ENCODE results near the gene CXorf58. TPM values are rescaled to one million over a fixed set of nuclear protein-coding genes. Genes with fewer than 3 reads are reported as not detected.
"Not testable (repeated sequence)": the region's sequence is repeated elsewhere in the genome, so short reads cannot be mapped to it uniquely, and the experiment has no call there.

The CXorf58 gene
- total RNA-seq = under 1 TPM in 1 of 4 donors, not detected in 3; 0.15 TPM

DNA sequence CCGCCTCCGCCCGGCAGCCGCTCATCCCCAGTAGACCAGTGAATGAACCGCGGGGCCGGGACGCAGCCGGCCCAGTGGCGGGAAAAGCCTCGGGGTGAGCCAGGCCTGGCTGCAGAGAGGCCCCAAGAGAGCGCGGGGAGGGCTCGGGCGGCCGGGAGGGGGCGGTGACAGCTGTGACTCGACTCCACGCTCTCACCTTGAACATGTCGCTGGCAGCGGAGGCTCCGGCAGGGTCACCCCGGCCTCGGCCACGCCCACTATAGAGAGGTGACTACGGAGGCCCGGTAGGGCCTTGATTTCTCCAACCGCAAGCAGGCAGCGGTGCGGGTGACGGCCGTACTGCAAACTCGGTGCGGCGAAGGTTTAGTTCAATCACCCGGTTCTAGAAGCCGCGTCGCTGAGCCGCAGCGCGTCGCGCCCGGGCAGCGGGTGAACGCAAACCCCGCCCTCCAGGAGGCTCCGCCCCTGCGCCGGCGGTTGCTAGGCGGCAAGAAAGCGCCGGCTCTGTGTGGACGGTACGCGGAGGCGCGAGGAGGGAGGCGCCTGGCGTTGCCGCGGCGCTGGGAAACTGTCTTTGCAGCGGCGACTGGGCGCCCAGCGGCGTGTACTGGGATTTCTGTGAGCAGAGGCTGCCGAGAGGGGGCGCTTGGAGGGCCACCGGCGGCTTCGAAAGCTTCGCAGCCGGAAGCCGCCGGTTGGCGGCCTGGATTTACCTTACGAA is at the start of gene CXorf58, which contains the start of gene APOO:
CXorf58 (plus strand) TSS at position 509 of the 721 bp plus-strand sequence. CDS start 2,297 bp downstream, outside the sequence.
APOO (minus strand) TSS at position 441 of the 721 bp plus-strand sequence; CDS start at position 205, 236 bp downstream.
- peaks cover 0 to 12% (median 0%) of the 10 kb centered on the region in 3 donors for H3K4me1 ChIP-seq
- no peaks in the 10 kb centered on the region for H3K9me3 ChIP-seq
- TF ChIP-seq CTCF (IDR thresholded peaks at IDR 0.05) (peak; percentile 49 to 94 (median 86)), POLR2A (IDR thresholded peaks at IDR 0.05) (no peak), EP300 (IDR thresholded peaks at IDR 0.05) (no peak), POLR2AphosphoS5 (IDR thresholded peaks at IDR 0.05) (peak; percentile 29)
- no peaks in the 10 kb centered on the region for H3K36me3 ChIP-seq
- ATAC-seq = peak; percentile 97
- WGBS, 2 donors (ENCODE audit: low coverage in 1 of 2) = no CpG with 5 or more reads among the region's 81 CpGs
- H3K27ac ChIP-seq = peak within 1 kb of the TSS; percentile 88 to 97 (median 90)
- H3K4me3 ChIP-seq = peak within 1 kb of the TSS; percentile 65 to 84
- no peaks in the 10 kb centered on the region for H3K27me3 ChIP-seq

GRCh38 chrX:23859238-23859637 is 48.6 kb upstream of the CXorf58 start:
- H3K9me3 ChIP-seq, H3K27me3 ChIP-seq, H3K36me3 ChIP-seq, H3K27ac ChIP-seq, H3K4me1 ChIP-seq, ATAC-seq, H3K4me3 ChIP-seq: not testable (repeated sequence)
- WGBS, 2 donors (ENCODE audit: low coverage in 1 of 2) = 83 to 91% methylated on average over 2 to 4 of the region's 7 CpGs

DNA sequence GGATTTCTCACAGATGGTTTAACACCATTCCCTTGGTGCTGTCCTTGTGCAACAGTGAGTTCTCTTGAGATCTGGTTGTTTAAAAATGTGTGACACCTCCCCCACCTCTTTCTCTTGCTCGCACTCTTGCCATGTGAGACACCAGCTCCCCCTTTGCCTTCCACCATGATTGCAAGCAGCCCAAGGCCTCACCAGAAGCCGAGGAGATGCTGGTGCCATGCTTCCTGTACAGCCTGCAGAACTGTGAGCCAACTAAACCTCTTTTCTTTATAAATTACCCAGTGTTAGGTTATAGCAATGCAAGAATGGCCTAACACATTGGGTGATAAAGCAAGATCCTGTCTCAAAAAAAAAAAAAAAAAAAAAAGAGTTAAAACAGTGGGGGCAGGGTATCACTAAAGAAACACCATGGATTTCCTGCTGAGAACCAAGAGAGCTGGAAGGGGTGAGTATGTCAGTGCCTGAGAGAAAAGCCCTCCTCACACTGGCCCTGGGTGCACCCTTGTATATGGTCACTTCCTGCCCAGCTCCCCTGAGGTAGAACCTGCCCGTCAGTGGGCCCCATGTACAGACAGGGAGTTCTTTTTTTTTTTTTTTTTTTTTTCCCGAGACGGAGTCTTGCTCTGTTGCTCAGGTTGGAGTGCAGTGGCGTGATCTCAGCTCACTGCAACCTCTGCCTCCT is 46.5 kb upstream of the CXorf58 start:
- no peaks in the 10 kb centered on the region for H3K9me3 ChIP-seq
- no peak for ATAC-seq
- 100% methylated on average over 1 of the region's 6 CpGs; no CpG with 5 or more reads in 1 of the 2 donors for WGBS, 2 donors (ENCODE audit: low coverage in 1 of 2)
- no peaks in the 10 kb centered on the region for H3K4me1 ChIP-seq
- no peak overlapping the region for H3K27ac ChIP-seq
- TF ChIP-seq EP300 (IDR thresholded peaks at IDR 0.05) (no peak), CTCF (IDR thresholded peaks at IDR 0.05) (no peak), POLR2AphosphoS5 (IDR thresholded peaks at IDR 0.05) (no peak), POLR2A (IDR thresholded peaks at IDR 0.05) (no peak)
- no peaks in the 10 kb centered on the region for H3K27me3 ChIP-seq
- H3K36me3 ChIP-seq = no peaks in the 10 kb centered on the region
- H3K4me3 ChIP-seq = no peak overlapping the region

DNA sequence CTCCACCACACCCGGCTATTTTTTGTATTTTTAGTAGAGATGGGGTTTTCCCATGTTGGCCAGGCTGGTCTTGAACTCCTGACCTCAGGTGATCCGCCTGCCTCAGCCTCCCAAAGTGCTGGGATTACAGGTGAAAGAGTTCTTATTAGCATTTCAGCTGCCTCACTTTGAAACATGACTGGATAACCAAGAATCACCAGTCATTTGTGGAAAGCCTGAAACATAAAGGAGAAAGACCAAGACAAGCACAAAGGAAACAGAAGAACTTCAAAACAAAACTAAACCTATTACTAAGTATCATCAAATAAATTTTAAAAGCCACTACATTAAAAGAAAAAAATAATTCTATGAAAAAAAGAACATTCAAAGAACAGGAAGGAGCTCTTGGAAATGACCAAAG is 45.9 kb upstream of the CXorf58 start:
- ATAC-seq, H3K27me3 ChIP-seq, H3K27ac ChIP-seq, H3K4me3 ChIP-seq, H3K9me3 ChIP-seq, H3K4me1 ChIP-seq, H3K36me3 ChIP-seq: not testable (repeated sequence)
- WGBS, 2 donors (ENCODE audit: low coverage in 1 of 2) = 60% methylated on average over 2 of the region's 2 CpGs; no CpG with 5 or more reads in 1 of the 2 donors

- Histone ChIP-seq H3K27ac (no peak overlapping the region), H3K27me3 (no peaks in the 10 kb centered on the region), H3K9me3 (no peaks in the 10 kb centered on the region), H3K4me1 (no peaks in the 10 kb centered on the region), H3K36me3 (no peaks in the 10 kb centered on the region), H3K4me3 (no peak overlapping the region)
- whole genome bisulfite sequencing, 2 donors (ENCODE audit: low coverage in 1 of 2) = 48 to 80% methylated on average over 1 to 2 of the region's 5 CpGs
- TF ChIP-seq POLR2AphosphoS5 (IDR thresholded peaks at IDR 0.05) (no peak), POLR2A (IDR thresholded peaks at IDR 0.05) (no peak), CTCF (IDR thresholded peaks at IDR 0.05) (no peak)
- ATAC-seq = no peak
These were observed 43.0 kb upstream of the CXorf58 start for GRCh38 chrX:23864742-23865326.
